Mucosa of descending colon (tissue), 3 donors: Measurements from ENCODE around the gene RANBP2. TPM values are rescaled to one million over a fixed set of nuclear protein-coding genes. Genes with fewer than 3 reads are reported as not detected.

Experiments used
- ATAC-seq: fragments of 200-7000 bp; cut with Tn5 transposase; one replicate; pipeline ENCODE4 v1.9.1; 2020; ENCODE audit warnings: mild to moderate bottlenecking, moderate library complexity
- DNase-seq, 3 donors: peaks; one replicate each; pipeline ENCODE4 v3.0.0-alpha.2; 2020
- H3K36me3 ChIP-seq: fragments of 200-600 bp; one replicate; pipeline ENCODE4 v1.8.0; 2021; ENCODE audit warnings: low read depth, mild to moderate bottlenecking
- H3K4me1 ChIP-seq: fragments of 200-600 bp; one replicate; pipeline ENCODE4 v1.8.0; 2021; ENCODE audit warnings: low read depth, mild to moderate bottlenecking
- H3K4me3 ChIP-seq: fragments of 200-600 bp; one replicate; pipeline ENCODE4 v1.8.0; 2021; ENCODE audit warnings: mild to moderate bottlenecking
- H3K9me3 ChIP-seq: fragments of 200-600 bp; one replicate; pipeline ENCODE4 v1.8.0; 2021; ENCODE audit warnings: mild to moderate bottlenecking
- CTCF ChIP-seq: fragments of 200-600 bp; IDR thresholded peaks from one replicate; pipeline ENCODE4 v1.8.0; 2022; ENCODE audit warnings: antibody characterized with exemption, mild to moderate bottlenecking
- intact Hi-C, 2 donors: fragments of 100-400 bp; cut with DNase I in 1 of 2; cut with micrococcal nuclease in 1 of 2; formaldehyde crosslinking; loops; one replicate each; pipeline versions ENCODE4 v1.11.0 to v1.11.1; 2022; cut with DNase I, micrococcal nuclease
- total RNA-seq, 3 donors: library from RNA; stranded (reverse); fragmentation: NEBNext Ultra II Directional in 2 of 3; extraction: Animal tissue kit (Norgen Biotek cat#: 25700) in 2 of 3; gene quantifications; one replicate each; pipeline versions ENCODE4 v1.2.1 to v1.2.4, GENCODE V29; 2021 to 2023
- donor health status: DM: no; HTN: no; CAD: no; lungs with moderate emphysema.
- donor health status: DM: no; HTN: no; CAD: no.
- donor health status: DM: no; HTN: yes; CAD: no.

RANBP2 gene
- total RNA-seq, 3 donors from 2014 or later = 48.3 to 81.0 (median 51.9) TPM

DNA sequence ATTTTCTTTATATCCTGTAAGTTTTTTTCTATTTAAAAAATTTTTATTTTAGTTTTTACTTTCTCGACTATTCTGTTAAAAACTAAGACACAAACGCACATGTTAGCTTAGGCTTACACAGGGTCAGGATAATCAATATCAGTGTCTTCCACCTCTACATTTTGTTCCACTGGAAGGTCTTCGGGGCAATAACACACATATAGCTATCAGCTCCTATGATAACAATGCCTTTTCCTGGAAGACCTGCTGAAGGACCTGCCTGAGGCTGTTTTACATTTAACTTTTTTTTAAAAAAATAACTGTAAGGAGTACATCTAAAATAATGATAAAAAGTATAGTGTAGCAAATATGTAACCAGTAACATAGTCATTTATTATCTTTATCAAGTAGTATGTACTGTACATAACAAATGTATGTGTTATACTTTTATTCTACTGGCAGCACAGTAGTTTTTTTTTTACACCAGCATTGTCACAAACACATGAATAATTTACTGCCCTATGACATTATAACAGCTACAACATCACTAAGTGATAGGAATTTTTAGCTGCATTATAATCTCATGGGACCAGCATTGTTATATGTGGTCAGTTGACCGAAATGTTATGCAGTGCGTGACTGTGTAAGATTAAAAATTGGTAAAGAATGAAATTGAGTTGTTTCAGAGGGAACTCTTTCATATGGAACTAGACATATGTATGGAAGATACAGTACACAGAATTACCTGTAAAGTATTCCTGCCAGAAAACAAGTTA, 105.2 kb downstream of the RANBP2 start:
- Histone ChIP-seq H3K36me3 (no peaks in the 10 kb centered on the region), H3K4me3 (no peak overlapping the region), H3K9me3 (peaks cover 9% of the 10 kb centered on the region), H3K4me1 (no peaks in the 10 kb centered on the region)
- TF ChIP-seq CTCF = no peak
- DNase-seq (no peak), ATAC-seq (no peak)
- intact Hi-C loops = no loop called here

DNA sequence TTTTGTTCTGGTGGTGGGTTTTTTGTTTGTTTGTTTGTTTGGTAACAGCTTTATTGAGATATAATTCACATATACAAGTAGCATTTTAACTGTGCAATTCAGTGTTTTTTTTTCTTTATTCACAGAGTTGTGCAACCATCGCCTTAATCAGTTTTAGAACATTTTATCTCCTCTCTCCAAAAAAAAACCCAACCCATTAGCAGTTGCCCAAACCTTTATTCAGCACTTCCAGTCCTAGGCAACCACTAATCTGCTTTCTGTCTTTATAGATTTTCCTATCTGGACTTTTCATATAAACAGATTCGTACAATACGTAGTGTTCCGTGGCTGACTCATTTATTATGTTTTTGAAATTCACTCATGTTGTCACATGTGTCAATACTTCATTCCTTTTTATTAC, 106.0 kb downstream of the RANBP2 start:
- no peak for TF ChIP-seq CTCF
- H3K9me3 ChIP-seq = peaks cover 1% of the 10 kb centered on the region
- peak; percentile 48 for ATAC-seq
- no peaks in the 10 kb centered on the region for H3K36me3 ChIP-seq
- no peak overlapping the region for H3K4me3 ChIP-seq
- intact Hi-C loops = no loop called here
- no peaks in the 10 kb centered on the region for H3K4me1 ChIP-seq
- no peak for DNase-seq

DNA sequence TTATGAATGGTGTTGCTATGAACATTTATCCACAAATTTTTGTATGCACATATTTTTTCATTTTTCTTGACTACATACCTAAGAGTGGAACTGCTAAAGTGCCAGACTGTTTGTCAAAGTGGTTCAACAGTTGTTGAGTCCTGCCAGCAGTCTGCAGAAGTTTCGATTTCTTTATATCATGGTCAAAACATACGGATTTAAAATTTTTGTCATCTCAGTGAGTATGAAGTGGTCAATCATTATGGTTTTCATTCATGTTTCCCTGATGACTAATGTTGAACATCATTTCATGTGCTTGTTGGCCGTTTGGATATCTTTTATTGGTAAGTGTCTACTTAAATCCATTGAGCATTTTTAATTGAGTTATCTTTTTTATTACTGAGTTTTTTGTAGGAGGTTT, 106.5 kb downstream of the RANBP2 start:
- no peak for TF ChIP-seq CTCF
- ATAC-seq (no peak), DNase-seq (no peak)
- Histone ChIP-seq H3K36me3 (no peaks in the 10 kb centered on the region), H3K4me1 (no peaks in the 10 kb centered on the region), H3K4me3 (no peak overlapping the region), H3K9me3 (no peaks in the 10 kb centered on the region)
- intact Hi-C loops = no loop called here

DNA sequence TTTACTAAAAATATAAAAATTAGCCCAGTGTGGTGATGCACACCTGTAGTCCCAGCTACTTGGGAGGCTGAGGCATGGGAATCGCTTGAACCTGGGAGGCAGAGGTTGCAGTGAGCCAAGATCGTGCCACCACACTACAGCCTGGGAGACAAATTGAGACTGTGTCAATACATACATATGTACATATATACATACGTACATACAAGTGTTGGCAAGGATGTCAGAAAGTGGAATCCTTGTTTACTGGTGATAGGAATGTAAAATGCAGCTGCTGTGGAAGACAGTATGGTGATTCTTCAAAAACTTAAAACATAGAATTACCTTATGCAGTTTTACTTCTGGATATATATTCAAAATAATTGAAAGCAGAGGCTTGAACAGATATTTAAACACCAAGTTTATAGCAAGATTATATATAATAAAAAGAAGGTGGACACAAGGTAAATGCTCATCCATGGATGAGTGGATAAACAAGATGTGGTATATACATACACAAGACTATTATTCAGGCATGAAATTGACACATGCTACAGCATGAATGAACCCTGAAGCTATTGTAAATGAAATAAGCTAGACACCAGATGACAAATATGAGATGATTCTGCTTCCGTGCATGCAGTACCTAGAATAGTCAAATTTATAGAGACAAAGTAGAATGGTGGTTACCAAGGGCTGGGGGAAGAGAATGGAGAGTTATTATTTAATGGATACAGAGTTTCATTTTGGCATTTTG, 110.5 kb downstream of the RANBP2 start:
- H3K4me3 ChIP-seq = no peak overlapping the region
- TF ChIP-seq CTCF = no peak
- H3K36me3 ChIP-seq = no peaks in the 10 kb centered on the region
- ATAC-seq (no peak), DNase-seq (no peak)
- intact Hi-C loops = no loop called here
- no peaks in the 10 kb centered on the region for H3K4me1 ChIP-seq
- no peaks in the 10 kb centered on the region for H3K9me3 ChIP-seq

DNA sequence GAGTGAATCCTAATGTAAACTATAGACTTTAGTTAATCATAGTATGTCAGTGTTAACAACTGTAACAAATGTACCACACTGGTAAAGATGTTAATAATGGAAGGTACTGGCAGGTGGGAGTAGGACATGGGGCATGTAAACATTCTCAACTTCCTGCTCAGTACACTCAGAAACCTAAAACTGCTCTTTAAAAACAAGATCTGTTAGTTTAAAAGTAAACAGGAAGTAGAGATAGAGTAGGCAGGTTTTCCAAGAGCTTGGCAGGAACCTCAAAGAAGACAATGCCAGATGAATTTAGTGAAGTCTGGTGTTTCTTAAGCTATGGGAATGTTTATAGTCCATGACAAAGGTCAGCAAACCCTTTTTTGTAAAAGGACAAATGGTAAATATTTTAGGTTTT, 113.9 kb downstream of the RANBP2 start:
- intact Hi-C loops = no loop called here
- Histone ChIP-seq H3K4me3 (no peak overlapping the region), H3K4me1 (no peaks in the 10 kb centered on the region), H3K36me3 (no peaks in the 10 kb centered on the region), H3K9me3 (no peaks in the 10 kb centered on the region)
- no peak for TF ChIP-seq CTCF
- ATAC-seq (peak; percentile 71), DNase-seq (no peak)
